Measurements from ENCODE around the gene SLC25A34.

- TF ChIP-seq EZH2 (IDR thresholded peaks at IDR 0.05; ENCODE audit: insufficient read depth, low read length) (no peak), CTCF (IDR thresholded peaks at IDR 0.05; ENCODE audit: insufficient read depth, low read depth, low read length) (no peak)
Measured at GRCh38 chr1:15768388-15768787, 32.3 kb downstream of the SLC25A34 start.

Measured in astrocyte (in vitro differentiated cells and primary cell).